NOMO-1 (cell line): ENCODE results near the gene PAK1.
A peak's percentile ranks its signal among the peaks of the same experiment; 100 is the strongest.
"Not testable (repeated sequence)": the region's sequence is repeated elsewhere in the genome, so short reads cannot be mapped to it uniquely, and the experiment has no call there.

Source experiments
- DNase-seq, 2 experiments: peaks; one replicate each; lab custom pipeline; 2025; ENCODE audit not compliant: unreplicated experiment in 2 of 2; lab: John Stamatoyannopoulos, UW

PAK1 gene

GRCh38 chr11:77473801-77474683 lies at the start of gene PAK1:
PAK1 (minus strand) TSS chr11:77474094; CDS start chr11:77392520, 81,574 bp downstream.
- DNase-seq = peak; percentile 88

GRCh38 chr11:77522215-77522614 lies 48.3 kb upstream of the PAK1 start:
- no peak for DNase-seq

DNA sequence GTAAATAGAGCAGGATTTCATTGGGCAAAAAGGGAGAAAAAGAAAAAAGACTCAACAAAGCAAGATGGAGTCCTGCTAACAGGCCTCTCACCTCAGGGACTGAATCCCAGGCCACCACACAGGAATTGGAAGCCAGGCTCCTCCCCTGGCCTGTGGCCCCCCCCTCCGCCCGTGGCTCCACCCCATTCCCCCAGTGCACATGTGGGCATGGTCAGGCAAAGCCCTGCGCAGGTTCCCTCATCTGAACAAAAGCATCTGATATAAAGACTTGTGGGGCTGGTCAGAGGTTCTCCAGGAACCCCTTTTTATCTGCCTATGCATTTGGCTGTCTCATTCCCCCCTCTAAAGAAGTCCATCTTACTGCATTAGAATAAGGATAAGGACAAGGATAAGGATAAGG lies 46.0 kb upstream of the PAK1 start:
- DNase-seq = no peak

DNA sequence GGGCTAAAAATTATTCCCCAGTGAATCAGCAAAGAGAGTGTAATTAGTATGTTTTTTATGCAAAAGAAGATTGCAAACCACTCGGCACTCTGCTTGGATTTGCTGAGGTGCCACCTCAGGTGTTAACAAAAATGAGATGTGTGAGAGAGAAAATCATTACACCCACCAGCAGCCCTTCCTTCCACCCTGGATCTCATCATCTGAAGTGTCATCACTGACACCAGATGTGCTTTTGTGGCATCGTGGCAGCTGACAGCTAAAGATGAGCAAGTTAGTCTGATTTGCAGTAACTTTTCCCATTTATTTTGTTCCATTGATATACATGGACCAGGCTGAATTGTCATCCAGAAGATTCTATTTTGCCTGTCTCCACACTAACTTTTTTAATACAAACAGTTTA lies 44.6 kb upstream of the PAK1 start:
- no peak for DNase-seq

- DNase-seq = no peak
Measured at GRCh38 chr11:77517753-77518152, 43.9 kb upstream of the PAK1 start.

DNA sequence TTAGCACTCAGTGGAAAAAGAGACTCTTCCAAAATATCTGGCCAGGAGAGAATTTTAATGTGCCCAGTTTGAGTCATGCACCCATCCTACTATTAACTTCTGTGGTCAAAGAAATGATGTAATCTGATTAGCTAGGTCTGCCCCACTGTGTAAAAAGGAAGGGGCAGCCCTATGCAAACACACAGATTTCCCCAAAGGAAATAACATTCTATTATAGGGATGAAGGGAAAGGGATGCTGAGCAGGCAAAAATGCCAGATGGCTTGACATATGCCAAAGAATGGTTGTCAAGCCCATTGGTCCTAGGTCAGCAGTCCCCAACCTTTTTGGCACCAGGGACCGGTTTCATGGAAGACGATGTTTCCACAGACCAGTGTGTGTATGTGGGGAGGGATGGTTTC lies 43.3 kb upstream of the PAK1 start:
- peak in 1 of 2 experiments; percentile 19 for DNase-seq

GRCh38 chr11:77515483-77515882 lies 41.6 kb upstream of the PAK1 start:
- no peak for DNase-seq

DNA sequence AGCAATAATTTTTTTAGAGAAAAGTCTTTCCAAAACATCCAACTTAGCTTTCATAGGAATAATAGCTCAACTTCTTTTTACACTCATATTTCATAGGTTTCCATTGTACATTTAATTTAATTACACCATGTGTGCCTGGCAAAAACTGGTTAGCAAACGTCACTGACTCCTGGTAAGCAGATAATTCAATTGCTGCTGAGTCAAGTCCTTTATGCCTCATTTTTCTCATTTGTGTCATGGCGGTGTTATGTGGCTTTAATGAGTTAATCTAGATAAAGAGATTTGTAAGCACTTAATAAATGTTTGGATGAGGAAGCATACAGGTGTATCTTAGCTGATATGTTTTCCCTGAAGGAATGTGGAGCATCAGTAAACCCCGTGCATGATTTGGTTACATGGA lies 41.2 kb upstream of the PAK1 start:
- no peak for DNase-seq

DNA sequence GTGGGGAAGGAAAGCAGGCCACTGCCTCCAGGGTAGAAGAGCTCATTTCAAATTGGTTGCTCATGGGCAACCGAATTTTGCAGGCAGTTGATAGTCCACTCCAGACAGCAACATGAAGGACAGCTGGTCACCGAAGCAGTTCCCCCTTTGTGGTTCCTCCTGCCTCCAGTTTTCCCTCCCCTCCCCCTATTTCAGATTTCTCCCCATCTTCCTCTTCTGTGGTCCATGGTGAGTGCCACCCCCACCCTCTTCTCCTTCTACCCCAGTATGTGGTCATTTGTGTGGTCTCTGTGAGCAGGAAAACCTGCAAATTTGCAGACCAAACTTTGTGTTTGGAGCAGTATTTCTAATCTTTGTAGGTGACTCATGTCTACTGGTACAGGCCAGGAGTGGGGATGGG lies 38.2 kb upstream of the PAK1 start:
- peak; percentile 93 to 96 for DNase-seq

GRCh38 chr11:77510851-77511250 lies 37.0 kb upstream of the PAK1 start:
- DNase-seq = peak; percentile 22 to 41

GRCh38 chr11:77510095-77510494 lies 36.2 kb upstream of the PAK1 start:
- DNase-seq = no peak

DNA sequence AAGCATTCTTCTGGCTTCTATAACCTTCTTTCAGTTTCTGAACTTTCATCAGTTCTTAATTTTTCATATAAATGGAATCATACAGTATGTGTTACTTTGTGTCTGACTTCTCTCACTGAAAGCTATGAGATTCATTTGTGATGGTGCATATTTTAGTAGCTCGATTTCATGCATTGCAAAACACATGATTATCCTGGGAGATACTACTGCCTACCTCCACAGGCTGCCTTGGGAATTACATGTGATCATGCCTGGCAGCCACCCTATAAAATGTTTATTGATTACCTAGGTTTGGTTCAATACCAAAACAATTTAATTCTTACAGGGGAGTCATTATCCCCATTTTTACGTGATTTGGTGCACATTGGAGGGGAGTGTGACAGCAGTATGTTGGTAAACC lies 34.1 kb upstream of the PAK1 start:
- DNase-seq = no peak

GRCh38 chr11:77506857-77507256 lies 33.0 kb upstream of the PAK1 start:
- no peak for DNase-seq

- no peak for DNase-seq
Measured at GRCh38 chr11:77505956-77506355, 32.1 kb upstream of the PAK1 start.

DNA sequence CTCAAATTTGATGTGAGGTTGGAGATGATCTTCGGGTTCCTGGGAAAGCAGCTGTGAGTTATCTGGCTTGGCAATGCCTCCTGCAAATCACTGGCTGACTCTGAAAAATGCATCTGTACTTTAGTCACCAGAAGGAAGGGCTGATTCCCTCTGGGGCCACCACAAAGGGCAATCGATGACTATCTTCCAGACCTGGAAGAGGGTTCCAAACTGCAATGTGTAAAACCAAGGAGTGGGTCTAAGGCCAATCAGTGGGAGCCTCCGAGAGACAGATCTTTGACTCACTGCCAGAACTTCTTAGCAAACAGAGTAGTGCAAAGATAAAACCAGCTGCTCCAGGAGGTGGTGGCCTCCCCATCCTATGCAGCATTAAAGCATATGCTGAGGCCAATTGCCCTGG lies 29.1 kb upstream of the PAK1 start:
- no peak for DNase-seq

- DNase-seq = no peak
Measured at GRCh38 chr11:77502346-77502905, 28.5 kb upstream of the PAK1 start.

DNA sequence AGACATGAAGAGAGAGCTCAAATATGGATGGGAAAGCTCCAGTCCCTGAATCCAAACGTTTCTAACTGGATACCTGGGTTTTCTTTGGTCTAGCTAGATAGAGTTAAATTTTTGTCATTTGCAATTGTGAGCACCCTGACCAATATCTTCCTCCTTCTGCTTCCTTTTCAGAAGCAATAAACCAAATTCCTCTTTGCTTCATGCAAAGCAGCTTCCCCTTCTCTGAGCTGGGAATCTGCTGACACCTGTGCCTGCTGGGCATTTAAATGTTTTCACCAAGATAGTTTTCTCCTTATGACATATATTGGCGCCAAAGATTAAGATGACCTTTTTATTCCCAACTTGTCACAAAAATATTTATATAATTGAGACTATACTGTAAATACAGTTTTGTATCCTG lies 27.9 kb upstream of the PAK1 start:
- peak; percentile 17 to 63 for DNase-seq

DNA sequence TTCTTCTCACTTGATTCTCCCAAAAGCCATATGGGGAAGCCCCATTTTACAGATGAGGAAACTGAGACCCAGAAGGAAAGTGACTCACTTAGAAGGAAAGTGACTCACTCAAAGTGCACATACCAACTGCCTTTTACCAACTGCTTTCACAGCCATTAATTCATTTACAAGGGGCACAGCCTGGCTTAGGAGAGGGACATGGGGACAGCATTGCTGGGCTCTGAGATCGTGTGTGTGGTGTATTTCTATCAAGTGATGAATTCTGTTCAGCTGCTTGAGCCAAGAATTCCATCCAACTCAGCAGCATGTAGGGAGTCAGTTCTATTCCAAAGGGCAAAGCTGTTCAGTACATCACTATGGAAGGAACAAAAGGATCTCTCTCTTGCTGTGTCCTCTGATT lies 23.5 kb upstream of the PAK1 start:
- DNase-seq = no peak

GRCh38 chr11:77495526-77495925 lies 21.6 kb upstream of the PAK1 start:
- DNase-seq = no peak

DNA sequence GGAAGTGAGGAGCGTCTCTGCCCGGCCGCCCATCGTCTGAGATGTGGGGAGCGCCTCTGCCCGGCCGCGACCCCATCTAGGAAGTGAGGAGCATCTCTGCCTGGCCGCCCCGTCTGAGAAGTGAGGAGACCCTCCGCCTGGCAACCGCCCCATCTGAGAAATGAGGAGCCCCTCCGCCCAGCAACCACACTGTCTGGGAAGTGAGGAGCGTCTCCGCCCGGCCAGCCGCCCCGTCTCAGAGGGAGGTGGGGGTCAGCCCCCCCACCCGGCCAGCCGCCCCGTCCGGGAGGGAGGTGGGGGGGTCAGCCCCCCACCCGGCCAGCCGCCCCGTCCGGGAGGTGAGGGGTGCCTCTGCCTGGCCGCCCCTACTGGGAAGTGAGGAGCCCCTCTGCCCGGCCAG lies 16.1 kb upstream of the PAK1 start:
- DNase-seq = not testable (repeated sequence)

DNA sequence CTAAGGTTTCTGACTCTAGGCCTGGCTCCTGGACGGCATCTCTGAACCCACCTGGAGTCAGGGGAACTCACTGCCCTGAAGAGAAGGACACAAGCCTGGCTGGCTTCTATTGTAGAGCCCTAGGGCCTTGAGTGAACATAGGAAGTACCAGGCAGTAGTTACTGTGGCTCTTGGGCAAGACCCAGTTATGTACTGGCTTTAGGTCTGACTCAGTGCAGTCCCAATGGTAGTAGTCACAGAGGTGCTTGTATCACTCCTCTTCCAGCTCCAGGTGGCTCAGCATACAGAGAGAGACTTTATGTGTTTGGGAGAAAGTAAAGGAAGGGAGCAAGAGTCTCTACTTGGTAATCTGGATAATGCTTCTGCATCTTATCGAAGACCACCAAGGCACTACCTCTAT lies 13.9 kb upstream of the PAK1 start:
- no peak for DNase-seq

DNA sequence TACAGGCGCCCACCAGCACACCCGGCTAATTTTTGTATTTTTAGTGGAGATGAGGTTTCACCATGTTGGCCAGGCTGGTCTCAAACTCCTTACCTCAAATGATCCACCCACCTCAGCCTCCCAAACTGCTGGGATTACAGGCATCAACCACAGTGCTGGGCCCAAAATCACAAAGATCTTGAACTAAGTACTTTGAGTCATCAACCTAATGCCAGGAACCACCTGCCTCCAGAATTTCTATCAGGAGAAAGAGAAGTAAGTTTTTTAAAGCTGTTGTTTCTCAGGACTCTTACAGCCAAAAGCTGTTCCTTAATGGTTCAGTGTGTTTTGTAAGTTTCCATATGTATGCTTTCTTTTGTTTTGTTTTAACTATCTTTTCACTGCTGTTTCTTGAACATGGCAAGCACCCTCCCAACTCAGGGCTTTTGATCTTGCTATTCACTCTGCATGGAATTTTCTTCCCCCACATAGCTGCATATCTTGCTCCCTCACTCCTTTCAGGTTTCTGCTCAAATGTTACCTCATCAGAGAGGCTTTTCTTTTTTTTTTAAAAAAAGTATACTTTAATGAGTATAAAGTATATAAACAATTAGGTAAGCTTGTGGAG lies 6.0 kb upstream of the PAK1 start:
- no peak for DNase-seq
